NCI-H748 (cell line): ENCODE measurements around the gene GRN.
A peak's percentile ranks its signal among the peaks of the same experiment; 100 is the strongest.
"Not testable (repeated sequence)": the region's sequence is repeated elsewhere in the genome, so short reads cannot be mapped to it uniquely, and the experiment has no call there.

ENCODE experiments used
- DNase-seq: peaks from one replicate; lab custom pipeline; 2025; ENCODE audit not compliant: unreplicated experiment; lab: John Stamatoyannopoulos, UW

GRN gene

DNA sequence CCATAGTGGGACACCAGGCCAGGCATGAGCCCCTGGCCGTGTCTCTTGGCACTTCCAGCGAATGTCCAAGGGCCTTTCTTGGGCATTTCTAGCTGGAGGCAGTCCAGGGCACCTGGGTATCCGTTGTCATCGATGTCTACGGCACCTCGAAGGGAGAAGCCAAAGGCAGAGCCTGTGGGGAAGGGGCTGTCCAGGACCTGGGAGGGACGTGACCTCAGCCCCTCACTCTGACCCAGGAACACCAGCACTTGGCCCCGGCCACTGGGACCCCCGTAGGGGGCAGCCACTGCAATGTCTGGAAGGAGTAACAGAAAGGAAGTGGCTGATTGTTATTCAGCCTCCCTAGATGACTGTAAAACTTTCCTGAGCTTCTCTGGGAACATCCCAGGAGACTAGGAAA, 35.7 kb downstream of the GRN start:
- DNase-seq: no peak

DNA sequence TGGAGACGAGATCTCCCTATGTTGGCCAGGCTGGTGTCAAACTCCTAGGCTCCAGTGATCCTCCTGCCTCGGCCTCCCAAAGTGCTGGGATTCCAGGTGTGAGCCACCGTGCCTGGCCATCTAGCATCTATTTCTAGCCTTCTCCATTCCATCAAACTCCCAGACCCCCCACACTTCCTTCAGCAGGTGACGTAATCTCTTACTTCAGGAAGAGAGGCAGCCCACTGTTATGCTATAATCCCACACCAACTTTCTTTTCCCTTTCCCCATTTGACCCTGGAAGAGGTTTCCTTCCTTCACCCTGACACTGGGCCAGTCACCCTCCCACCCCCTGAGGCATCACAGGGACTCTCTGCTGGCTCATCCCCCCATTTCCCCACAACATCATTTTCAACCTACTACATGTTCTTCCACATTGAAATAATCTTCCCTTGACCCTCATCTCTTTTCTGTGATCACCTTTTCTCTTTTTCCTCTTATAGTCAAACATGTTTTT, 36.8 kb downstream of the GRN start:
- DNase-seq: no peak

DNA sequence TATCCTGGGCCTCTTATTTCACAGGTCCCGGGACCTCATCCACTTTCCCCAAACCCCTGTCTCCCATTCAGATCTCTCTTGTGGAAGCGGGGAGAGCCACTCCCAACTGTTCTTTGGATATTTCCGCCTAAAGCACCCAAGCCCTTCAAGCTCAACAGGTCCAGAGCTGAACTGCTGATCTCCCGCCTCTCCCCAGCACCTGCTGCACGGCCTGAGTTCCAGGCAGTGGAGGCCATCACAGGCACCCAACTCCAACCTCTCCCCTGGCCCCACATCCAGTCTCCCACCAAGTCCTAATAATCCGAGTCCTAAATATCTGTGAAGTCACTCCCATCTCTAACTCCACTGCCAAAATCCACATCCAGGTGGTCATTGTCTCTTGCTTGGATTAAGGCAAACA, 37.8 kb downstream of the GRN start:
- DNase-seq: no peak

DNA sequence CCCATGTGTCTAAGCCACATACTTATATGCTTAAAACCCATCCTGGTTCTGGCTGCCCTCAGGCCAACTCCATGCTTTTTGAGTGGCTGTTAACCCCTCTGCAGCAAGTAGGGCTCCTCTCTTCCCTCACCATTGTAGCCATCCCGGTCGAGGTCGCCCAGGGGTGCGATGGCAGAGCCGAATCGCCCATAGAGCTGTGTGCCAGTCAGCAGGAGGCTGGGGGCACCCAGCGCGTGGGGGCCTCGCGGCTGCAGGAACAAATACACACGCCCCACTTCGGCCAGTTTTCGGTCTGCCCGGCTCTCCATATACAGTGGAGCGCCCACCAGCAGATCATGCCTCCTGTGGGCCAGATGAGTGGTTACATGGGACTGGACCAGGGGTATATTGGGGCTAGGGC, 38.3 kb downstream of the GRN start:
- no peak for DNase-seq

DNA sequence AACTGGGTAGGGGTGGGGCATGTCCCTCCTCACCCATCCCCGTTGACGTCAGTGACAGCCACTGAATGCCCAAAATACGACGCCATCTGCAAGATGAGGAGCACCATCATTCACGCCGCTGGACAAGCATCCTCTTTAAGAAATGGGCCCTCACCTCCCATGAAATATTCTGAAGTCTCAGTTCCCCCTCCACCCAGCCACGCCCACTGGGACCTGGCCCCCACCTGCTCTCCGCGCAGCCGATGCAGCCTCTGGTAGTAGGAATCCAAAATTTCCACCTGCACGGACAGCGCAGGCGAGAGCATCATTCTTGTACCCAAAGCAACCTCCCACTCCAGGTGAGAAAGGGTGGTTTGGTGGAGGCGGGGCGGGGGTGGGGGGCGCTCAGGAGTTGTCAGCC, 38.8 kb downstream of the GRN start:
- DNase-seq: no peak

DNA sequence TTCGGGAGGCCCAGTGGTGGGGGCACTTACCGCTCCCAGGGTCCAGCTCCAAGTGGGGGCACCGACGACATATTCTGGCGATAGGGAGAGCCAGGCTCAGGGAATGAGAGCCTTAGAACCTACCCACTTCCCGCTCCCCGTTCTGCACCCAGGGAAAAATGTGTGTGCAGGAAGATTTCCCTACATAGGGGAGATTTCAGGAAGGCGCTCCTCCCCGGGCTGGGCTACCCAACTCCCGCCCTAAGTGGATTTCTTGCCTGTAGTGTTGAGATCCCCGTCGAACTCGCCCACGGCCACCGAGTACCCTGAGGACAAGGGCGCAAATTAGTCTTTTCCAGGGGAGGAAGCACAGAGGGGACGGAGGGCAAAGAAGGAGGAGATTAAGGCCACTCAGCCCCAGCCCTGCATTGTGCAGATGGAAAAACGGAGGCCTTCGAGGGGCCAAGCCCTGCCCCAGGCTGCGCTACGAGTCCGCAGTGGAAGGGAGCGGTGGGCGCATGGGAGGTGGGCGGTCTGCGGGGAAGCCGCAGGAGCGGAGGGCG, 39.2 kb downstream of the GRN start:
- peak; percentile 48 for DNase-seq

DNA sequence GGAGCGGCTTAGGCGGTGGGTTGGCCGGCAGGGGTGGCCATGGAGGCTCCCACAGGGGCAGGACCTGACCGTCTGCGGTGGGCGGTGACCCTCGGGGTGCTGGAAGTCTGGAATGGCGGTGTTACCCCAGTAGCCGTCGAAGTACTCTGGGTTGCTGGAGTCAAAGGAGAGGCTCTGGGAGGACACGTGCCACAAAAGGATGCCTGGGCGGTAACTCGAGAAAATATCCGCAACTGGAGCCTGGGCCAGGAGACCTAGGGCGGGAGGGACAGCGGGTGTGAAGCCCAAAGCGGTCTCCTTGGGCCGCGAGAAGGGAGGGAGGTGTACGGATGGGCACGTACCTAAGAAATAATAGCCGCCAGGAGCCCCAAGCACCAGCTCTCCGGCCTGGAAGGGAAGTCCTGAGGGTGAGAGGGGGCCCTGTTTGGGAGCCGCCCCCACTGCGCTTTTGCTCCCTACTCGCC, 39.8 kb downstream of the GRN start:
- DNase-seq: no peak

DNA sequence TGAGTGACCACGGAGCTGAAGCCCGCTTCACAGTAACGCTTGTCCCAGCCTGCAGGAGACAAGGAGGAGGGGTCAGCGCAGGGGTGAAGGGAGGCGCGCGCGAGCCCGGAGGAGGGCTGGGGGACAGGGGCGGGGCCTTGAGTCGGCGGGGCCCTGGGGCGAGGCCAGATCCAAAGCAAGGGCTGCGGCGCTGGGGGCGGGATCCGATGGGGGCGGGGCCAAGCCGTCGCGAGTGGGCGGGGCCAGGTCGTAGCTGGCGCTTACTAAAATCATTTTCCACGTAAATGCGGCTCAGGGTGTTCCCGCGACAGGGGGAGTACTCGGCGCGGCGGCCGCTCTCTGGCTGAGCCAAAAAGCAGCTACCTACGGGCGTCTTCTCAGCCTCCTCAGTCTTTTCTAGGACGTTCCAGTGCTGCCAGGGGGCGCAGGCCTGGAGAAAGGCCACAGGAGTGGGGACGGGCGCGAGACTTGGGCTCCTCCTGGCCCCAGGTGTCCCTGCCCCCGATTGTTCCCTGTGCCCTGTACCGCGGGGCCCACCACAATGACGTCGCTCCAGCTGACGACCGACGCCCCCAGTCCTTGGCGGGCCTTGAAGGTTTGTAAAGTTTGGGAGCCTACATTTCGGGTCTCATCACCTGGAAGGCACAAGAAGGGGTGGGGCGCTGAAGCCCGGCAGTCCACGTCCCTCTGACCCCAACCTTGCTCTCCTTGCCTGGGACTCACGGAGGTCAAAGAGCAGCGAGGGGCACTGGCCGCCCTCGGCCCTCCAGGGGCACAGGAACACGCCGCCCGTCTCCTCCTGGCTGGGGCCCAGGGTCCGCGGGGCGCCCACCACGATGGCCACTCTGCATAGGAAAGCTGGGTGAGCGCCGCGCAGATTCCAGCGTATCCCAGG, 40.4 kb downstream of the GRN start:
- peak; percentile 84 for DNase-seq

DNA sequence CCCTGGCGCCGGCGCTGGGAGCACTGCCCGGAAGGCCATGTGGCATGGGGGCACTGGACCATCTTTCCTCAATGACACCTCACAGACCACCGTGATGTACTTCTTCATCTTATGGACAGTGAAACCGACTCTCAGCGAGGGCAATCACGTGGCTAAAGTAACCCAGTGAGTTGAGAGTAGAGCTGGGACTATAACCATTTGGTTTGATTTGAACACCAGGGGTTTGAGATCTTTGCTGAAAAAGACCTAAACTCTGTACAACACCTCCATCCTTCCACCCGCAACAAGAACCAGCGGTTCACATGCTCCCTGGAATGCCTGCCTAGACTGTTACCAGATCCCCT, 41.1 kb downstream of the GRN start:
- DNase-seq: peak; percentile 27

DNA sequence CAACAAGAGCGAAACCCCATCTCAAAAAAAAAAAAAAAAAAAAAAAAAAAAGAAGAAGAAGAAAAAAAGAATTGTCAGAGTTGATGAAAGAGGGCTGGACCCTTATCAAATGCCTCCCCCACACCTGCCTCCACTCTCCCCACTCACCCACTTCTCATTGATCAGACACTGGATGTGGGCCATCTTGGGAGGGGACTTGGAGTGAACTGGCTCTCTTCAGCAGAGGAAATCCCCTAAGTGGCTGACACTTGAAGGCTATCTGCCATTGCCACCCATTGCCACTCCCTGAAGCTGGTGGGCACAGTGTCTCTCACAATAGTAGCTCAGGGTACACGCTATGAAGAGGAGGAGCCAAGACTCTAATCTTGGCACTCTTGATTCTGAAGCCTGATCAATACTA, 42.7 kb downstream of the GRN start:
- no peak for DNase-seq

DNA sequence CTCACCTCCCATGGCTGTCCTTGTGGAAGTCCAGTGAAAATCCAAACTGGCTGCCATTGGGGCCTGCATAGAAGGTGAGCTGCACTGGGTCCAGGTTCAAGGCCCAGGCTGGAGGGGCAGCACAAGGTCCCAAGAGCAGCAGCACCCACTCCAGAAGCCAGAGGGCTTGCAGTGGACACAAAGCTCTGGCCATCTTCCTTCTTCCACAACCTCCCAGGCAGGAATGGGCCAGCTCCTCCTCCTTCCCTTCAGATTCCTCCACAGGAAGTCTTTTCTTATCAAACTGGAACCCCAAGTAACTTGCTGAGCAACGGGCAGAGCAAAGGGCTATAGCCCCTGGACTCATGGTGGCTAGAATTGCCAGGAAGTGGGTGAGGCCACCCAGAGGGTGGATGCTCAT, 44.2 kb downstream of the GRN start, which contains the start of gene ITGA2B:
Gene ITGA2B, minus strand, starts transcription at position 369 of the 400 bp plus-strand sequence. Its CDS starts 176 bp downstream, at position 193.
- no peak for DNase-seq

DNA sequence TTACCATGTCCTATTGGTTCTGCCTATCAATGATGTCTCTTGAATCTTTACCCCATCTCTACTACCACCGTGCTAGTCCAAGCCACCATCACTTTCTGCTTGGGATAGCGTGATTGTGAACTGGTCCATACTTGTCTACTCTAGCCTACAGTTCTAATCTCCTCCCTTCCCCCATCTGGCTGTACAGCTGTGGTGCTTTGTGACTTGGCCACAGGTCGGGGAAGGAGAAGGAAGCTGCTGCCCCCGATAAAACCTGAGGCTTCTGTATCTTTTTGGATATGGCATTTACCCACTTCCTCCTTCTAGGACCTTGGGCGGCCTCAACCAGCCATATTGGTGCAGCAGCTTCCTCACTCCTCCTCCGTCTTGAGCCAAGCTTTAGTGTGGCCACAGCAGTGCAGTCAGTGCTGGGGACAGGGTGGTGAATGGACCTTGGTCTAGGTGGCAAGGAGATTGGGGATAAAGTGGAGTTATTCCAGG, 44.7 kb downstream of the GRN start:
- no peak for DNase-seq

DNA sequence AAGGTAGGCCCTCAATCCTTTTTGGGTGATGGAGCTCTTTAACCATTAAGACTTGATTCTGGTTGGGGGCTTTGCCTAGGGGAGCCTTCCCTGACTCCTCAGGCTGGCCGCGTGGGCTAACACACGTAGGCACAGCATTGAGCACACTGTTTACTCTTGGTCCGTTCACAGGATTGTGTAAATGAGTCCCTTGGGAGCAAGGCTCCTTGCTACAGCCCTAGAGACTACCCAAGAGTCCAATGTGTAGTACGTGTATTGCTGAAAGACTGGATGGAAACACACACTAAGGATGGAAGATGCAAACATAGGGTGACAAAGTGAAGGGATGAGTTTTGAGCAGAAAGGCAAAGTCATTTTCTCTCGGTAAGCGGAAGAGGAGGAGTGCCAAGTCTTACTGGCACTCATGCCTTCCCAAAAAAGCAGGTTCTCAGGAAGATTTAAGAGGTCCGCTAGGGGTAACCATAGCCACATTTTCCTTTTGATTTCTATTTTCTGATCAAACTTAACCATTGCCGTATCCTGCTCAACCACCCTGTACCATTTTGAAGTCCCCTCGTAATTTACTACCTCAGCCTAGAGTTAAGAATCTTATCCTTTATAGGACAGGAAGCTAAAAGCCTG, 45.3 kb downstream of the GRN start:
- DNase-seq: no peak

DNA sequence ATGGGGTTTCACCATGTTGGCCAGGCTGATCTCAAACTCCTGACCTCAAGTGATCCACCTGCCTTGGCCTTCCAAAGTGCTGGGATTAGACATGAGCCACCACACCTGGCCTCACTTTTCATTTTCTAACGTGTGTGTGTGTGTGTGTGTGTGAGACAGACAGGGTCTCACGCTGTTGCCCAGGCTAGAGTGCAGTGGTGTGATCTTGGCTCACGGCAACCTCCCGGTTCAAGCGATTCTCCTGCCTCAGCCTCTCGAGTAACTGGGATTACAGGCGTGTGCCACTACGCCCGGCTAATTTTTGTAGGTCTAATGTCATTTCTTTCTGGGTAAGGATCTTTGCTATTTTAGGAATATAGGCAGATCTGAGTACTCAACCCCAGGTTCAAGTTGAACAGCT, 49.0 kb downstream of the GRN start:
- not testable (repeated sequence) for DNase-seq

DNA sequence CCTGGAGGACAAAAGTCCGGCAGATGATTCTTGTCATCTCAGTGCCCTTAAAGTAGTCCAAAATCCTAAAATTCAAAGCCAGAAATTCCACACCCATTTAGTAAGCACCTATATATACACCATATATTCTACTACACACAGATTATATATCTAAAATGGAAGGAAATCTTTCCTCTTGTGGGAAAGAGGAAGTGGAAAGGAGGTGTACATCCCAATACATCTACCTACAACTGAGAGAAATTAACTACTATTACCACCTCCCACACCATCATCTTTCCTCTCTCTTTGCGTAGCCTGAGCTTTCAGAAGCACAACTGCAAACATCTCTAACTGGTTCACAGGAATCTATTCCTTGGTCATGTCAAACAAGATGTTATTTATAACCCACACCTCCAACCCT, 49.7 kb downstream of the GRN start:
- no peak for DNase-seq

DNA sequence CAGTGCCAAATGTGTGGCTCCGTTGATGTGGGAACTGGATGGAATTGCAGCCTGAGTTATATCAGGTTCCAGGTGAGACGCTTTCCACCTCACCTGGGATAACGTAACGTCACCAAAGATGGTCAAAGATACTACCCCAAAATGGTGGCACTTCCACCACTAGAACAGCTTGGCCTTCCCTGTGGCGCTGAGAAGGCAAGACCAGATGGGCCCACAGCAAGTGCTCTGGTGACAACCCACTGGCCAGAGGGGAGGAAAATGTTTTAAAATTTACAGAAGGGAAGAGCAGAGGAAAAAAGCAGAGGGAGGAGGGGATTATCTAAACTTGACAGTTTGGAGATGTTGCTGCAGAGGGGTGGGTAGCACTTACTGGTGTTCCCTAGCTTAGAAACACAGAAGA, 51.8 kb downstream of the GRN start:
- no peak for DNase-seq

DNA sequence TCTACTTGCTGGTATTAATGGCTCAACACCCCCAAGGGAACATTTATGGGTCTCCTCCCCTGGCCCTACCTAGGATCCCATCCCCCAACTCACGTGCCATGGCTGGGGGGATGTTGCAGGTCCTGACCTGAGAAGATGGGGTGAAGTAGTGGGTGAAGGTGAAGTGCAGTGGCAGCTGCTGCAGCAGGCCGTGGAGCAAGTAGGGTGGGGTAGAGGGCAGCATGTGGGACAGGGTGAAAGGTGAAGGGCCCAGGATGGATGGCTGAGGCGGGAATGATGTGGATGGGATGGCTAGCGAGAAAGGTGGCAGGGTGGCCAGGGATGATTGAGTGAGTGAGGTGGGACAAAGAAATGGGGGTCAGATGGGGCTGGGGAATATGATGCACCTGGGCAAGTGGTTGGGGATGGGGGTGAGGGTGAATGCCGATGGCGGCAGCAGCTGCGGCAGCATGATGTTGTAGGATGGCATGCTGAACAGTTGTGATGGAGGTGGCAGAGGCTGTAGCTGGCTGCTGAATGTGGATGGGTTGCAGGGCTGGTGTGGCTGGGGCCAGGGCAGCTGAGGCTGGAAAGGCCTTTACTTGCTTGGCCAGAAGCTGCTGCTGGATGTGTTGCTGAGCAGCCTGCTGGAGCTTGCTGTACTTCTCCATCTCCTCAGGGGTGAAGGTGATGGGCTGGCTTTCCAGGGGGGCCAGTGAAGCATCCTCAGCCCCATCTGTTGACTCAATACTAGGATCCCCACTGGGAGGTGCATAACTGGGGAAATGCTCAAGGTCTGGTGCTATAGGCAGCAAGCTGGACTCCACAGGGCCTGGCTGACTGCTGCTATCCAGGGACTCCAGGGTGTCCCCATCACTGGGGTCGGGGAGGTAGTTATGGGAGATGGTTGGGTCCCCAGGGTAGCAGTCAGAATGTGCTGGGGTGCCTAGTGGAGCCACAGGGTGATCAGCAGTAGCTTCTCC, 52.7 kb downstream of the GRN start:
- DNase-seq: no peak

DNA sequence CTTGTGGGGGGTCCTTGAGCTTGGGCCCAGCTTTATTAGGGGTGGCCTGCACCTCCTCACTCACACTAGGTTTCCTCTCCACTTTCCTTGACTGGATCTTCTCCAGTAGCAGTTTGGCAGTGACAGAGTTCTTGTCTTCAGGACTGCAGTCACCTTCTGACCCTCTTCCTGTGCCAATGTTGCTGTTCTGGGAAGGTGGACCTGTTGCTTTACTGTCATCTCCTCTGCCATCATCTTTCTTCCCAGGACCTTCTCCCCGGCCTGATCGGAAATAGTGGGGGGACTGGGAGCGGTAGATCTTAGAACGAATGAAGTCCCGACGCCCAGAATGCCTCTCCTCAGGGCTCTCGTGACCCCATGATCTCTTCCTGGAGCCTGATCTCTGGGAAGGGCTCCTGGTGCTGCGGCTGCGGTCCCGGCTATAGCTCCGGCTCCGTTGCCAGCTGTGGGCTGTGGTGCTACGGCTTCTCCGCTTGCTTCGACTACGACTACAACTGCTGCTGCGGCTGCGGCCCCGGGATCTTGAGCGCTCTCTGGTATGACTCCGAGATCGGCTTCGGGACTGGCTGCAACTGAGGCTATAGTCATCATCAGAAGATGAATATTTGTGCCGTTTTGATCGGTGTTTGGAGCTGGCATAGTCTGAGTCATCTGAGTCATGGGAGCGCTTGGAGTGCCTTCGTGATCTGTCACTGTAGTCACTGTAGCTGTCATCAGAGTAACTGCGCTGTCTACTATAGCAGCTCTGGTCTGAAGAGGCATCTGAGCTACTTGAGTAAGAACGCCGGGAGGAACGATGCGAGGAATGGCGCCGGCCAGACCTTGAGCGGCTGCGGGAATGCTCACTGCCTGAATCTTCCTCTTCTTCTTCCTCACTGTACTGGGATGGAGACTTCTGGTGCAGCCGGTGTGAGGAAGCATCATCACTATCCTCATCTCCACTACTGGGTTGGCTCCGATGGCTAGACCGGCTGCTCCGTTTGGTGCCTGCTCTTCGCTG, 53.9 kb downstream of the GRN start:
- DNase-seq: no peak

DNA sequence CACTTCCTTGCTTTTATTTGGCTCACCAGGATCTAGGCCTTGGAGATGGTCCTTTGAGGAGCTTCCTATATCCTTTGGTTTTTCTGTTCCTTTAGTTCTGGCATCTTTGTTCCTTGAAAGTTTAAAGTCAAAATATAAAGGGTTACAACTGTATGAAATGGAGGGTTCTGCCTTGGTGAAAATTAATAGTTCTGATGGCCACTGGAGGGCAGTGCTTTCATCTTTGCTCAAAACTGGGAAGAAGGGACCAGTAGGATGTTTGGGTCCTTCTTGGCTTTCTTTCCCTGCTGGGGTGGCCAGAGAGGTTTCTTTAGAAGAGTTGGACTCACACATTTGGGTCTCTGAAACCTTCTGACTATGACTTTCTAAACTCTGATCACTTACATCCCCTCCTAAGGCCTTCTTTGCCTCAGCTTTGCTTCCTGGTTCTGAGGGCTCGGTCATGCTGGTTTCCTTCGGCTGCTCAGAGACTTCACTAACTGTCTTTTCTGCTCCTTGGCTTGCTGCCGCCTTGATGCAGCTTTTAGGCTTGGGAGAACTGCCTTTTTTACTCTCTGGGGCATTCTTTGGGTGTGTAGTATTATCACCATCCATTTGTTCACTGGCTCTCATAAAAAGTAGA, 55.2 kb downstream of the GRN start:
- DNase-seq: no peak
